IMR-90 (cell line): Measurements from ENCODE around the gene C10orf90. TPM values are rescaled to one million over a fixed set of nuclear protein-coding genes. Genes with fewer than 3 reads are reported as not detected.

ENCODE experiments used
- ATAC-seq: fragments of 200-7000 bp; cut with Tn5 transposase; 2 replicates; pipeline ENCODE4 v1.9.1; 2020; ENCODE audit warnings: low read depth, mild to moderate bottlenecking, moderate library complexity
- BruUV-seq: library from RNA; stranded (reverse); fragments of 400-500 nt; replicated peaks from 2 replicates; lab custom pipeline; 2021; lab: Mats Ljungman, UMichigan
- CTCF ChIA-PET: fragments of 300-600 bp; formaldehyde crosslinking; extraction: SDS; loops from one replicate; lab custom pipeline; 2021; ENCODE audit warnings: antibody characterized with exemption; lab: Yijun Ruan, JAX
- POLR2A ChIA-PET: fragments of 300-600 bp; sonication (Branson Sonifier 250); formaldehyde crosslinking; loops from one replicate; lab custom pipeline; 2022; ENCODE audit warnings: antibody characterized with exemption; ENCODE audit not compliant: unreplicated experiment; lab: Charles Lee
- DNase-seq: peaks from one replicate; pipeline ENCODE4 v3.0.0; 2013
- H2AFZ ChIP-seq: replicated peaks from 2 replicates; pipeline ENCODE3; 2013; ENCODE audit warnings: low read length, mild to moderate bottlenecking; ENCODE audit not compliant: poor library complexity
- H2AK5ac ChIP-seq: 2 replicates; pipeline ENCODE4 v1.6.1; 2013; ENCODE audit warnings: low read depth, low read length, inconsistent platforms
- H2AK9ac ChIP-seq: replicated peaks from 2 replicates; pipeline ENCODE3; 2013; ENCODE audit warnings: mild to moderate bottlenecking, low read depth, low read length, moderate library complexity; ENCODE audit not compliant: poor library complexity
- H2BK120ac ChIP-seq: 2 replicates; pipeline ENCODE4 v1.6.1; 2013; ENCODE audit warnings: low read depth, low read length, inconsistent platforms
- H2BK15ac ChIP-seq: 3 replicates; pipeline ENCODE4 v1.6.1; 2013; ENCODE audit warnings: low read depth, low read length, inconsistent platforms
- H2BK20ac ChIP-seq: 2 replicates; pipeline ENCODE4 v1.6.1; 2013; ENCODE audit warnings: low read depth, mild to moderate bottlenecking, inconsistent platforms, low read length, moderate library complexity
- H2BK5ac ChIP-seq: 2 replicates; pipeline ENCODE4 v1.6.1; 2013; ENCODE audit warnings: mild to moderate bottlenecking, low read depth, low read length, inconsistent platforms; ENCODE audit not compliant: poor library complexity, severe bottlenecking
- H3K14ac ChIP-seq: replicated peaks from 2 replicates; pipeline ENCODE4 v1.6.1; 2013; ENCODE audit warnings: low read depth, low read length, inconsistent platforms
- H3K18ac ChIP-seq: 2 replicates; pipeline ENCODE4 v1.6.1; 2013; ENCODE audit warnings: low read depth, low read length, control low read depth
- H3K23ac ChIP-seq: 2 replicates; pipeline ENCODE4 v1.6.1; 2013; ENCODE audit warnings: low read depth, low read length, inconsistent platforms
- H3K27ac ChIP-seq: 2 replicates; pipeline ENCODE4 v1.5.1; 2013; ENCODE audit warnings: mild to moderate bottlenecking, control low read depth, low read length; ENCODE audit not compliant: insufficient read depth
- H3K27me3 ChIP-seq: 2 replicates; pipeline ENCODE4 v1.6.1; 2013; ENCODE audit warnings: low read length; ENCODE audit not compliant: control insufficient read depth, insufficient read depth
- H3K36me3 ChIP-seq: 2 replicates; pipeline ENCODE4 v1.6.1; 2013; ENCODE audit warnings: low read length, mixed read lengths; ENCODE audit not compliant: control insufficient read depth, insufficient read depth
- H3K4ac ChIP-seq: 2 replicates; pipeline ENCODE4 v1.6.1; 2013; ENCODE audit warnings: low read depth, low read length, inconsistent platforms
- H3K4me1 ChIP-seq: 2 replicates; pipeline ENCODE4 v1.6.1; 2013; ENCODE audit warnings: low read length, mixed read lengths; ENCODE audit not compliant: control insufficient read depth, insufficient read depth
- H3K4me2 ChIP-seq: 2 replicates; pipeline ENCODE4 v1.6.1; 2013; ENCODE audit warnings: low read depth, mild to moderate bottlenecking, control low read depth, low read length, moderate library complexity
- H3K4me3 ChIP-seq: 2 replicates; pipeline ENCODE4 v1.5.1; 2013; ENCODE audit warnings: low read depth, mild to moderate bottlenecking, control low read depth, low read length, moderate library complexity; ENCODE audit not compliant: insufficient read depth
- H3K56ac ChIP-seq: 2 replicates; pipeline ENCODE4 v1.6.1; 2013; ENCODE audit warnings: low read length, inconsistent platforms; ENCODE audit not compliant: insufficient read depth; ENCODE audit errors: extremely low read depth
- H3K79me1 ChIP-seq, 2 experiments: 2 replicates each; pipeline ENCODE4 v1.6.1; 2013; ENCODE audit warnings: low read length in 2 of 2, inconsistent platforms in 1 of 2, low read depth in 1 of 2
- H3K9ac ChIP-seq: 2 replicates; pipeline ENCODE4 v1.6.1; 2013; ENCODE audit warnings: low read depth, low read length, control low read depth
- H3K9me1 ChIP-seq: 2 replicates; pipeline ENCODE4 v1.6.1; 2013; ENCODE audit warnings: low read length, inconsistent platforms; ENCODE audit not compliant: insufficient read depth
- H3K9me3 ChIP-seq: 2 replicates; pipeline ENCODE4 v1.6.1; 2013; ENCODE audit warnings: low read length; ENCODE audit not compliant: control insufficient read depth, insufficient read depth
- H4K20me1 ChIP-seq: 2 replicates; pipeline ENCODE4 v1.6.1; 2013; ENCODE audit warnings: low read length, inconsistent platforms; ENCODE audit not compliant: insufficient read depth
- H4K5ac ChIP-seq: 2 replicates; pipeline ENCODE4 v1.6.1; 2013; ENCODE audit warnings: mild to moderate bottlenecking, low read depth, low read length, control low read depth
- H4K8ac ChIP-seq, 2 experiments: 2 replicates each; pipeline ENCODE4 v1.6.1; 2013; ENCODE audit warnings: low read depth in 2 of 2, low read length in 2 of 2, control low read depth in 1 of 2, inconsistent platforms in 1 of 2
- H4K91ac ChIP-seq: 2 replicates; pipeline ENCODE4 v1.6.1; 2013; ENCODE audit warnings: low read depth, low read length, inconsistent platforms; ENCODE audit not compliant: insufficient read depth
- RCOR1 ChIP-seq: IDR thresholded peaks from 2 replicates; pipeline ENCODE4 v1.6.1; 2012; ENCODE audit warnings: mild to moderate bottlenecking, low read length, improper control_type of control experiment; ENCODE audit not compliant: insufficient replicate concordance
- WGBS, 2 experiments: methylation state at CpG; one replicate each; pipeline versions ENCODE4 v1.1.5 to v1.1.7; 2013; ENCODE audit warnings: missing lambda C conversion rate in 2 of 2; ENCODE audit not compliant: insufficient read length in 1 of 2; ENCODE audit errors: extremely low coverage in 2 of 2; 5-methylcytosine and 5-hydroxymethylcytosine counted together
- dilution Hi-C: fragments of 300-500 bp; cut with HindIII; formaldehyde crosslinking; loops from one replicate; pipeline ENCODE4 v1.14.3; 2018; ENCODE audit warnings: low sequenced_read_pairs; ENCODE audit not compliant: unreplicated experiment
- in situ Hi-C: fragments of 300-500 bp; cut with MboI; formaldehyde crosslinking; loops from 3 replicates; pipeline ENCODE4 v1.14.3; 2019; ENCODE audit warnings: low sequenced_read_pairs, inconsistent platforms, mixed read lengths
- intact Hi-C: fragments of 100-400 bp; cut with micrococcal nuclease; formaldehyde crosslinking; loops from 2 replicates; pipeline ENCODE4 v1.10.0; 2022
- polyA plus RNA-seq, 3 experiments: library from polyadenylated mRNA; depleted of rRNA; stranded (reverse); fragments of >200 nt; gene quantifications; 2 replicates each; pipeline ENCODE4 v1.2.3, GENCODE V29; 2012; ENCODE audit warnings: low replicate concordance in 1 of 3
- total RNA-seq: library from RNA; depleted of rRNA; stranded (reverse); fragments of >200 nt; gene quantifications from 2 replicates; pipeline ENCODE4 v1.2.3, GENCODE V29; 2012

C10orf90 gene
- total and polyA plus RNA-seq, 2 of the 4 experiments (the other 2 are of a cell fraction) = 0.05 to 0.18 TPM

DNA sequence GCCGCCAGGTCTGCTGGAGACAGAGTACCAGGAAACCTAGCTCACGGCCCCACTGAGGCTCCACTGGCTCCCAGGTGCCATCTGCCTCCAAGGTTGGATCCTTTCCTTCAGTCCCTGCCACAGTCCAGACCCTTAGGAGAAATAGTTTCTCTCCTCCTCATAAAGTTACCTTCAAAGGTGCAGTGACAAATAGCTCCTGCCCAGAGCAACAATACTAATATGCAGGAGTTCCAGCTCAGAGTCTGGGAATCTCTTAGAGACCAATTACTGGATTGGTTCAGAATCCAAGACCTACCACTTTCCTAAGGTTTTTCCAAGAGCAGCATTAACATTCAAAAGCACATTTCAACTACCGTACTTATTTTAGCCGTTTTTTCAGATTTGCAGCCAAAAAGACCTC lies 241.2 kb downstream of the C10orf90 start:
- Histone ChIP-seq H3K27ac (no peak overlapping the region), H4K5ac (no peak overlapping the region), H3K4me2 (no peak overlapping the region), H2AK9ac (no peak overlapping the region), H2BK120ac (no peak overlapping the region), H3K4me1 (no peaks in the 10 kb centered on the region), H3K9me1 (no peaks in the 10 kb centered on the region), H3K56ac (no peak overlapping the region), H3K23ac (no peak overlapping the region), H3K14ac (no peak overlapping the region), H4K20me1 (no peaks in the 10 kb centered on the region), H2BK5ac (no peak overlapping the region), H4K8ac (no peak overlapping the region), H3K9me3 (peaks cover 2% of the 10 kb centered on the region), H3K18ac (no peak overlapping the region), H3K36me3 (no peaks in the 10 kb centered on the region), H3K4me3 (no peak overlapping the region), H3K27me3 (peaks cover 7% of the 10 kb centered on the region), H3K9ac (no peak overlapping the region), H4K91ac (no peak overlapping the region), H2BK15ac (no peak overlapping the region), H2AK5ac (no peak overlapping the region), H3K4ac (no peak overlapping the region), H3K79me1 (no peaks in the 10 kb centered on the region), H2BK20ac (no peak overlapping the region), H2AFZ (no peak overlapping the region)
- no TSS peak for BruUV-seq
- WGBS, 2 experiments = 88% methylated on average over 2 of the region's 4 CpGs; no CpG with 5 or more reads in 1 of the 2 experiments
- intact Hi-C loops (no loop called here), in situ Hi-C loops (no loop called here), dilution Hi-C loops (no loop called here)
- no peak for TF ChIP-seq RCOR1
- ATAC-seq (no peak), DNase-seq (no peak)
- ChIA-PET CTCF (no interaction called here), POLR2A (no interaction called here)
